ENCODE results near the gene GRID2IP.
A peak's percentile ranks its signal among the peaks of the same experiment; 100 is the strongest.

GRID2IP gene

GRCh38 chr7:6528401-6529130, 22.7 kb downstream of the GRID2IP start:
- peak in 1 of 56 donors; percentile 0 for DNase-seq

- DNase-seq = no peak
Measured at GRCh38 chr7:6526997-6527378, 24.3 kb downstream of the GRID2IP start.

DNA sequence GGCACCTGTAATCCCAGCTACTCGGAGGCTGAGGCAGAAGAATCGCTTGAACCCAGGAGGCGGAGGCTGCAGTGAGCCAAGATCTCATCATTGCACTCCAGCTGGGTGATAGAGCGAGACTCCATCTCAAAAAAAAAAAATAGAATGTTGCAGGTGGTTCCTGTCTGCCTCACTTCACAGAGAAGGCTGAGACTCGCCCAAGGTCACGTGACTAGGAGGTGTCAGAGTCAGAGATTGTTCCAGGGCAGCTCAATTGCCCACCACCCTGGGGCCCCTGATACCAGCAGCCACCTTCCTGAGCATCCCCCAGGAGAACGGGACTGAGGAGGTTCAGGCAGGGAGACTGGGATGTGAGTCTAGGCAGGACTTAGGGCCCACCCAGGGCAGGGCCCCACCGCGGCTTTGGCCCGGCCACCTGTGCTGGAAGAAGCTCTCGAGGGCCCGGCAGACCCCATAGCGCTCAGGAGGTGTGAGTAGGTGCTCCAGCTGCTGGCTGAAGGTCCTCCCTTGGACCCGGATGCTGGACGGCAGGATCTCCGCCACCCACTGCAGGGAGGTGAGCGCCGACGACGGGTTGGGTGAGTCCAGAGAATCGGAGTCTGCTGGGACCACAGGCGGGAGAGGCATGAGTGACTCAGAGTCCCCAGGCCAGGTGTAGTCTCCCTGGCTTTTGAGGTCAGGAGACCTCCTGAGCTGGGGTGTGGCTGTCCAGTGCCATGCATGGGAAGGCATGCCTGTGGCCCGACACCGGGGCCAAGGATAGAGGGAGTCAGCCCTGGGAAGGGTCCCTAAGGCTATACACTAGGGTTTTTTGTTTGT, 30.9 kb downstream of the GRID2IP start:
- no peak for DNase-seq

DNA sequence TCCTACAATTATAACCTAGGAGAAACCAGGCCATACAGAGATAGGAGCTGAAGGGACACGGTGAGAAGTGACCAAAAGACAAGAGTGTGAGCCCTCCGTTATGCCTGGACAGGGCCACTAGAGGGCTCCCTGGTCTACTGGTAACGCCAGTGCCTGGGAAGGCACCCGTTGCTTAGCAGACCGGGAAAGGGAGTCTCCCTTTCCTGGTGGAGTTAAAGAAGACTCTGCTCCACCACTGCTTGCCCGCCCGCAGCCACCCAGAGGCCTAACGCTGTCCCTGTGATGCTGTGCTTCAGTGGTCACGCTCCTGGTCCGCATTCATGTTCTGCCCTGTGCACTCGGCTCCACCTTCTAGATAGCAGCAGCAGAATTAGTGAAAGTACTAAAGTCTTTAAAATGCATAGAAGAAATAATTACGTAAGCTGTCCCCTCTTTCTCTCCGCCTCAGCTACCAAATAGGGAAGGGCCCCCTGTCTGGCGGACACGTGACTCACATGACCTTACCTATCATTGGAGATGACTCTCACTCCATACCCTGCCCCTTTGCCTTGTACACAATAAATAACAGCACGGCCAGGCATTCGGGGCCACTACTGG, 34.8 kb downstream of the GRID2IP start:
- peak in 54 of 56 donors; percentile 10 to 90 (median 62) for DNase-seq

GRCh38 chr7:6513541-6513940, 37.7 kb downstream of the GRID2IP start:
- no peak for DNase-seq

GRCh38 chr7:6512892-6513291, 38.4 kb downstream of the GRID2IP start:
- DNase-seq = no peak

DNA sequence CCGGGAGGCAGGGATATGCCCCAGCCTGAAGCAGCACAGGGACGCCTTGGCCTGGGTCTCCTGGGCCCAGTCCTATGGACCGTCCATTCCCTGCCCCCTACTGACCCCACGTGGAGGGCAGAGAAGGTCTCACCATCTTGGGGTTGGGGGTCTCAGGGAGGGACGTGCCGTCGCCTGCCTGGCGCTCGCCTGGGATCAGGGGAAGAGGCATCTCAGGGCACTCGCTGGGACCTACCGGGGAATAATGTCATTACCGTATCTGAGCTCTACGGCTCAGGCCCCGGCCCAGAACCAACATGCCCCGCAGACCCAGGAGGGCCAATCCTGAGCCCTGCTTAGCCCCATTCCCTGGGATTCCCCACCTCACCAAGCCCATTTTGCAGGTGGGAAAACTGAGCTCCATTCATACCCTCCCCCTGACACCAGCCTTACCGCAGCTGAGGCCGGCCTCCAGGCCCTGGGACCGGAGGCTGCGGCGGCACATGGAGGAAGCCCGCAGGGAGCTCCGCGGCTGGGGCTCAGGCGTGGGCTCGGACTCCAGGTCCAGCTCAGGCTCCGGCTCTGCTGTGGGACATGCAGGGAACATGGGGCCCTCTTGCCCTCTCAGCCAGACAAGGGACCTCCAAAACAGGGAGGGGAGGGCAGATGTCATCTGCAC, 40.7 kb downstream of the GRID2IP start:
- DNase-seq = no peak

- no peak for DNase-seq
Measured at GRCh38 chr7:6508950-6509349, 42.3 kb downstream of the GRID2IP start.

DNA sequence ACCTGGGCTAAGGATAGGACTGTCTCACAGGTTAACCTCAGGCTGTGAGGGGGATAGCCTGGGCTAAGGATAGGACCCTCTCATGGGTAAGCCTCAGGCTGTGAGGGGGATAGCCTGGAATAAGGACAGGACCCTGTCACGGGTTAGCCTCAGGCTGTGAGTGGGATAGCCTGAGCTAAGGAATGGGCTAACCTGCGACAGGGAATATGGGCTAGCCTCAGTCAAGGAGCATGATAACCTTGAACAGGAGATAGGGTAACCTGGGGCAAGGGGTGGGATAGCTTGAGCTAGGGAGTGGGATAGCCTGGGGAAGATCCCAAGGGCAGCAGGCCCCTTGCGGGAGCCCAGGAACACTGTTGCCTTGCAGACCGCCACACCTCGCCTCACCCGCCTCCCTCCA, 42.7 kb downstream of the GRID2IP start:
- no peak for DNase-seq

DNA sequence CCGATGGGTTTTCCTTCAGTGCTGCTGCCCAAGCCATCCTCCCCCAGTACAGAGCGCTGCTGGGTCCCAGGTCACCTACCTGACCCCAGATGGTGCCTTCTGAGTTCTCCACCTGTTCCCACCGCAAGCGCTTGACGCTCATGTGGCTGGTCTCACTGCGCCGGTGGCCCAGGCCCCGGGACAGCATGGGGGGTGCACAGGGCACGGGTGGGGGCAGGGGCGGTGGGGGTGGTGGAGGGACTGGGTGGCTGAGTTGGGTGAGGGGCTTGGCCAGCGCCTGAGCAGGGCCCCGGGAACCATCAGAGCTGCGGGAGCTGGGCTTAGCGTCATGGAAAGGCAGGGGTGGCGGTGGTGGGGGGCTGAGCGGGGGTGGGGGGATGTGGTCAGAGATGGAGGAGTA, 43.4 kb downstream of the GRID2IP start:
- no peak for DNase-seq

DNA sequence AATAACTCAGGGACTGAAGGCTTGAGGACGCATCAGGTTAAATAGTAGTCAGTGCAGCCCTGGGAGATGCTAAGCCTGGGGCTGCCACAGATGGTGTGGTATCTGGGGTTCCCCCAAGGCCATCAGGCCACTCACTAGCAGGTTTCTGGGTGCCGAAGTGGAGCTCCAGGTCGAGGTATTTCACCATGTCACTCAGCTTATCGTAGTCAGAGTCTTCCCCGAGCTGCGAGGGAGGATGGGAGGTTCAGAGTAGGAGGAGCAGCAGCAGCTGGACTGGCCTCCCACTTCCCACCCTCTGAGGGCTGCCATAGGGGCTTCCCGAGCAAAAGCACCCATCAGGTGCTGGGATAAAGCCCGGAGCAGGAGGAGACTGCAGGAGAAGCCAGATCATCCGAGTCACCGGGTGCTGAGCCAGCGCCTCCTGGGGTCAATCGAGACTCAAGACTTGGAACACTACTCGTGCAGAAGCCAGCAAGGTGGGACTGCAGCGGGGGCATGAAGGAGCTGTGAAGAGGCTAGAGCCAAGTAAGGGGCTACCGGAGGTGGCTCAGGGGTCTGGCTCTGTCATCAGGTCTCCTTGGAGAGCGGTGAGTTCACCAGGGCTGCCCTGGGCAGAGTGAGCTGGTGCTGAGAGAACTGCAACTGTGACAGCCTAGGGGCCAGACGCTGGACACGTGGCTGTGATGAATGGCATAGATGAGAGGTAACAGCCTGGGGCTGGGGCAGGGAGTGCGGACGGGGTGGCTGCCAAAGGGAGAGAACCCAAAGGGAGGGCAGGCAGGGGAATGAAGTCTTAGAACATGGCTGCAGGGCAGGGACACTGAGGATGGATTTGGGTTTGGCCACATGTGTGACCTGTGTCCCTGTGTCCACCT, 45.3 kb downstream of the GRID2IP start:
- DNase-seq = no peak

GRCh38 chr7:6504996-6505395, 46.3 kb downstream of the GRID2IP start:
- DNase-seq = no peak

DNA sequence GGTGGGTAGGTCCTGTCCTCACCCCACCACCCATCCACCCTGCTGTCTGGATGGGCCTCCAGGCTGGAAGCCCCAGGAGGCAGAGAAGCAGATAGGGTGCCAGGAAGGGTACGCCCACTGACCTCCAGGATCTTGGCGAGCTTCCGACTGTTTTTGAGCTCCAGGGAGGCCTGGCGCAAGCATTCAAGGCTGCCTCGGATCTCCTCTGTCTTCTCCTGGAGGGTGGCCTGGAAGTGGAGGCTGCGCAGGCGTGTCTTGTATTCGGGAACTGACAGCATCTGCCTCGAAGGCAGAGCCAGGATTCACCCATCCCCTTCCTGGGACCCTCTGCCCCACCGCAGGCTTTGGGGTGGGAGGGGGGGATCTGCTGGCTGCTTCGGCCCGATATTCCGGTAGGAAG, 48.4 kb downstream of the GRID2IP start:
- DNase-seq = no peak

DNA sequence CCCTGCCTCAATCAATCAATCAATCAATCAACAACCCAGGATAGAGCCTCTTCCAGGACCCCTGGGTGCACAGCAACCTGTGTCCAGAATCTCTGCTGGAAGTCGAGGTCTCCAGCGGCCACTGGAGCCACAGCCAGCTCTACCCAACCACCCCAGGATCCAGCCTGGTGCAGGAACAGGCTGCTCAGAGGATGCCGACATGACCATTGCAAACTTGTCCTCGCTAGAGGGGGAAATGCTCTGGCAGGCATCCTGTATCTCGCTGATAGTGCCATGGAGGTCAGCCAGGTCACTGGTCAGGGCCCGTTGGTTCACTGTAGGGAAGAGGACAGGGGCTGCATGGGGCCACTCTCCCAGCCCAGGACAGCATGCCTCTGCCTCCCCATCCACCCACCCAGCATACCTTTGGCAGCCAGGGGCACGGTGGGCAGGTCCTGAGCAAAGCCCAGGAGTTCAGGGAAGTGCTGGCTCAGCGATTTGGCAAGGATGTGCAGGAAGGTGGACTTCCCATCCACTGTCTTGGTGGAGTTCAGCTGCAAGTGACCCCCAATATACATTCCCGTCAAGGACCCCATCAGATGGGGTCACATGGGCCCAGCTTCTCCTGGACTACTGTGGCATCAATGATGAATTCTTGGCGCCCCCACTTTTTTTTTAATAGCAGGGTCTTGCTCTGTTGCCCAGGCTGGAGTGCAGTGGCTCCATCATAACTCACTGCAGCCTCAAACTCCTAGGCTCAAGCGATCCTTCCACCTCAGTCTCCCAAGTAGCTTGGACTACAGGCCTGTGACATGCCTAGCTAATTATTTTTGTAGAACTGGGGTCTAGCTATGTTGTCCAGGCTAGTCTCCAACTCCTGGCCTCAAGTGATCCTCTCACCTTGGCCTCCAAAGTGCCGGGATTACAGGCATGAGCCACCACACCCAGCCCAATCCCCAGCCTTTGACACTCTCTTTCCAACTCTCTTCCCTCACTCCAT, 49.4 kb downstream of the GRID2IP start:
- no peak for DNase-seq

DNA sequence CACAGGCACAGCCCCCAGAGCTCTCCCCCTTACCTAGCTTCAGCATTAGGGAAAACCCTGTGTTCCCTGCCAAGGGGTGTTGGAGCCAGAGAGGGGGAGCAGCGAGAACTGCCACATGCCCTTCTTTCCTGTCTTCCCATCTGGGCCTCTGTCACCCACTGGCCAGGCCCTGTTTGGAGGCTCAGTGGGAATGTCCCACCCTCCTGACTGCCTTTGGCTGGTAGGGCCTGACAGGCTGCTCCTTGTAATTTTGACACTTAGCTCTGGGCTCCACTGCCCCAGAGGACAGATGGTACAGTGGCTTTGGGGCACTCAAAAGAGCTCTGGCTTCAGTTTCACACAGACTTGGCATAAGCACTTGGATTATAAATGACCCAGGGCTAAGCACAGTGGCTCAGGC, 50.6 kb downstream of the GRID2IP start:
- no peak for DNase-seq

GRCh38 chr7:6497994-6498393, 53.3 kb downstream of the GRID2IP start:
- DNase-seq = no peak

GRCh38 chr7:6497637-6497905, 53.7 kb downstream of the GRID2IP start:
- no peak for DNase-seq

GRCh38 chr7:6496842-6497636, 54.2 kb downstream of the GRID2IP start:
- no peak for DNase-seq

Measured in nucleus accumbens (tissue), 56 donors.